Measurements from ENCODE around the gene TMEM14C. TPM values are rescaled to one million over a fixed set of nuclear protein-coding genes. Genes with fewer than 3 reads are reported as not detected.

Gene TMEM14C
- total RNA-seq, 2 donors from 2014 or later = 123 to 133 TPM

DNA sequence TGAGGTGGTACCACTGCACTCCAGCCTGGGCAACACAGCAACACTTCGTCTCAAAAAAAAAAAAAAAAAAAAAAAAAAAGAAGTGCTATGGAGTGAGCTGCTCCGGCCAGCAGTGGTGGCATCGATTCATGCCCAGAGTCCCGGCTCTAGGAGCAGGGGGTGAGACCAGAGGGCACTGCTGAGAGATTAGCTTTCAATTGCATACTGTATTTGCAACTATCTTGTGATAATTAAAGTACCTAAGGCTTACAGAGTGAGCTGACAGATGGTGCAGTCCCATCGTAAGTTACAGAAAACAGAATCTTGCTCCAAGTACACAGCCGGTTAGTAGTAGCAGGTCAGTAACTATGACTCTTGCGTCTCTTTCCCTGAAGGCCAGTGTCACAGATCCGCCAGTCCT is 56.2 kb downstream of the TMEM14C start:
- Histone ChIP-seq H3K9me3 (no peaks in the 10 kb centered on the region), H3K36me3 (peaks cover 10% of the 10 kb centered on the region), H3K4me1 (no peaks in the 10 kb centered on the region), H3K27ac (no peak overlapping the region), H3K27me3 (no peaks in the 10 kb centered on the region), H3K4me3 (no peak overlapping the region)
- no peak for DNase-seq (ENCODE audit: low spot score)
- TF ChIP-seq, protein P1, sequence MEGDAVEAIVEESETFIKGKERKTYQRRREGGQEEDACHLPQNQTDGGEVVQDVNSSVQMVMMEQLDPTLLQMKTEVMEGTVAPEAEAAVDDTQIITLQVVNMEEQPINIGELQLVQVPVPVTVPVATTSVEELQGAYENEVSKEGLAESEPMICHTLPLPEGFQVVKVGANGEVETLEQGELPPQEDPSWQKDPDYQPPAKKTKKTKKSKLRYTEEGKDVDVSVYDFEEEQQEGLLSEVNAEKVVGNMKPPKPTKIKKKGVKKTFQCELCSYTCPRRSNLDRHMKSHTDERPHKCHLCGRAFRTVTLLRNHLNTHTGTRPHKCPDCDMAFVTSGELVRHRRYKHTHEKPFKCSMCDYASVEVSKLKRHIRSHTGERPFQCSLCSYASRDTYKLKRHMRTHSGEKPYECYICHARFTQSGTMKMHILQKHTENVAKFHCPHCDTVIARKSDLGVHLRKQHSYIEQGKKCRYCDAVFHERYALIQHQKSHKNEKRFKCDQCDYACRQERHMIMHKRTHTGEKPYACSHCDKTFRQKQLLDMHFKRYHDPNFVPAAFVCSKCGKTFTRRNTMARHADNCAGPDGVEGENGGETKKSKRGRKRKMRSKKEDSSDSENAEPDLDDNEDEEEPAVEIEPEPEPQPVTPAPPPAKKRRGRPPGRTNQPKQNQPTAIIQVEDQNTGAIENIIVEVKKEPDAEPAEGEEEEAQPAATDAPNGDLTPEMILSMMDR (IDR thresholded peaks at IDR 0.05) = no peak

Other genes with a start within 250 kb of the TMEM14C start
- 10 to 100 TPM in 1 of 2 donors, 1 to 10 TPM in 1; 3.3 to 13.5 TPM for gene GCNT2, start 201.7 kb upstream of the TMEM14C start, total RNA-seq
- gene C6orf52, start 28.5 kb upstream of the TMEM14C start, total RNA-seq = not detected
- 10 to 100 TPM in 1 of 2 donors, 1 to 10 TPM in 1; 9.0 to 10.4 TPM for gene PAK1IP1, start 28.1 kb upstream of the TMEM14C start, total RNA-seq
- gene TMEM14B, start 24.7 kb downstream of the TMEM14C start, total RNA-seq = 100 to 1,000 TPM in 1 of 2 donors, 10 to 100 TPM in 1; 93.5 to 100 TPM
- gene MAK, start 115.5 kb downstream of the TMEM14C start, total RNA-seq = under 1 TPM in 1 of 2 donors, not detected in 1; 0.16 TPM
- not detected for gene GCM2, start 159.0 kb downstream of the TMEM14C start, total RNA-seq
- gene SYCP2L, start 164.0 kb downstream of the TMEM14C start, total RNA-seq = 1 to 10 TPM in 1 of 2 donors, under 1 TPM in 1; 0.20 to 1.1 TPM

Measured in right atrium auricular region (tissue), 2 donors.